Smooth muscle cell (in vitro differentiated cells): ENCODE data around the gene GFOD1. TPM values are rescaled to one million over a fixed set of nuclear protein-coding genes. Genes with fewer than 3 reads are reported as not detected.
"Not testable (repeated sequence)": the region's sequence is repeated elsewhere in the genome, so short reads cannot be mapped to it uniquely, and the experiment has no call there.

Experiments used
- DNase-seq: peaks from one replicate; lab custom pipeline; 2025; ENCODE audit not compliant: unreplicated experiment; lab: John Stamatoyannopoulos, UW
- H2AFZ ChIP-seq: fragments of 200-600 bp; sonication (generic); 2 replicates; pipeline ENCODE4 v1.6.0; 2016; ENCODE audit warnings: antibody characterized with exemption, low read depth, mild to moderate bottlenecking
- H3F3A ChIP-seq: fragments of 200-600 bp; sonication (generic); 2 replicates; pipeline ENCODE4 v1.6.0; 2017; ENCODE audit warnings: antibody characterized with exemption, low read depth
- H3K27ac ChIP-seq: fragments of 200-600 bp; sonication (generic); 2 replicates; pipeline ENCODE4 v1.5.1; 2016; ENCODE audit warnings: low read depth, mild to moderate bottlenecking
- H3K27me3 ChIP-seq: fragments of 200-600 bp; sonication (generic); 2 replicates; pipeline ENCODE4 v1.6.1; 2016; ENCODE audit warnings: low read depth, mild to moderate bottlenecking
- H3K36me3 ChIP-seq: fragments of 200-600 bp; sonication (generic); 2 replicates; pipeline ENCODE4 v1.5.1; 2016; ENCODE audit warnings: low read depth
- H3K4me1 ChIP-seq: fragments of 200-600 bp; sonication (generic); 2 replicates; pipeline ENCODE4 v1.5.1; 2016; ENCODE audit warnings: low read depth
- H3K4me2 ChIP-seq: fragments of 200-600 bp; sonication (generic); 2 replicates; pipeline ENCODE4 v1.6.0; 2016; ENCODE audit warnings: mild to moderate bottlenecking
- H3K4me3 ChIP-seq: fragments of 200-600 bp; sonication (generic); 2 replicates; pipeline ENCODE4 v1.5.1; 2016; ENCODE audit warnings: mild to moderate bottlenecking
- H3K79me2 ChIP-seq: fragments of 200-600 bp; sonication (generic); 2 replicates; pipeline ENCODE4 v1.6.0; 2016; ENCODE audit warnings: low read depth, mild to moderate bottlenecking
- H3K9ac ChIP-seq: fragments of 200-600 bp; sonication (generic); 2 replicates; pipeline ENCODE4 v1.6.0; 2016; ENCODE audit warnings: low read depth
- H3K9me3 ChIP-seq: fragments of 200-600 bp; sonication (generic); replicated peaks from 2 replicates; pipeline ENCODE4 v1.5.1; 2016; ENCODE audit warnings: low read depth
- H4K20me1 ChIP-seq: fragments of 200-600 bp; sonication (generic); 2 replicates; pipeline ENCODE4 v1.6.0; 2016; ENCODE audit warnings: low read depth
- CTCF ChIP-seq: fragments of 200-600 bp; sonication (generic); IDR thresholded peaks from 2 replicates; pipeline ENCODE4 v1.5.1; 2017; ENCODE audit warnings: borderline replicate concordance, mild to moderate bottlenecking, antibody characterized with exemption; ENCODE audit not compliant: insufficient read depth, poor library complexity, severe bottlenecking
- WGBS: methylation state at CpG from one replicate; pipeline ENCODE4 v1.1.7; 2016; ENCODE audit warnings: low lambda C conversion rate; 5-methylcytosine and 5-hydroxymethylcytosine counted together
- polyA plus RNA-seq: library from polyadenylated mRNA; unstranded; fragments of >200 nt; fragmentation: Nextera tagmentation; extraction: Ambion mirVana; gene quantifications from 2 replicates; pipeline ENCODE4 v1.2.1, GENCODE V29; 2016
- total RNA-seq: library from RNA; depleted of rRNA; stranded (reverse); fragments of >200 nt; gene quantifications from 2 replicates; pipeline ENCODE4 v1.2.3, GENCODE V29; 2014

GFOD1 gene
- total and polyA plus RNA-seq, 2 experiments from 2014 or later, result 9.6 to 14.0 TPM

GRCh38 chr6:13462458-13463327, 24.7 kb downstream of the GFOD1 start:
- Histone ChIP-seq H3K4me2 (peak overlapping the region; percentile 69), H3K79me2 (peaks cover 48% of the 10 kb centered on the region), H2AFZ (no peak overlapping the region), H3K9me3 (no peaks in the 10 kb centered on the region), H3K4me3 (no peak overlapping the region), H3K9ac (no peak overlapping the region), H3K36me3 (no peaks in the 10 kb centered on the region), H3K4me1 (peaks cover 19% of the 10 kb centered on the region), H3K27ac (no peak overlapping the region), H4K20me1 (peaks cover 4% of the 10 kb centered on the region), H3F3A (no peaks in the 10 kb centered on the region), H3K27me3 (no peaks in the 10 kb centered on the region)
- TF ChIP-seq CTCF, result no peak
- DNase-seq, result no peak
- 40% methylated on average over 12 of the region's 12 CpGs for WGBS

- Histone ChIP-seq H3F3A (no peaks in the 10 kb centered on the region), H3K79me2 (peaks cover 49% of the 10 kb centered on the region), H4K20me1 (peaks cover 4% of the 10 kb centered on the region), H3K9me3 (no peaks in the 10 kb centered on the region), H2AFZ (no peak overlapping the region), H3K27me3 (no peaks in the 10 kb centered on the region), H3K36me3 (no peaks in the 10 kb centered on the region), H3K4me2 (no peak overlapping the region), H3K4me3 (no peak overlapping the region), H3K27ac (no peak overlapping the region), H3K4me1 (peaks cover 19% of the 10 kb centered on the region), H3K9ac (no peak overlapping the region)
- no peak for DNase-seq
- WGBS, result 92% methylated on average over 6 of the region's 6 CpGs
- no peak for TF ChIP-seq CTCF
Measured at GRCh38 chr6:13461805-13462204, 25.6 kb downstream of the GFOD1 start.

- H3K4me2 ChIP-seq, result no peak overlapping the region
- peaks cover 19% of the 10 kb centered on the region for H3K4me1 ChIP-seq
- no peak overlapping the region for H2AFZ ChIP-seq
- peaks cover 4% of the 10 kb centered on the region for H4K20me1 ChIP-seq
- H3K27ac ChIP-seq, result no peak overlapping the region
- no peaks in the 10 kb centered on the region for H3K9me3 ChIP-seq
- no peaks in the 10 kb centered on the region for H3K36me3 ChIP-seq
- no peak for TF ChIP-seq CTCF
- H3F3A ChIP-seq, result no peaks in the 10 kb centered on the region
- no peak for DNase-seq
- no peak overlapping the region for H3K4me3 ChIP-seq
- WGBS, result 94% methylated on average over 4 of the region's 4 CpGs
- no peak overlapping the region for H3K9ac ChIP-seq
- no peaks in the 10 kb centered on the region for H3K27me3 ChIP-seq
- H3K79me2 ChIP-seq, result peaks cover 51% of the 10 kb centered on the region
Measured at GRCh38 chr6:13461307-13461706, 26.1 kb downstream of the GFOD1 start.

GRCh38 chr6:13460289-13460688, 27.1 kb downstream of the GFOD1 start:
- not testable (repeated sequence) for H3K4me2 ChIP-seq, H4K20me1 ChIP-seq, H3K27ac ChIP-seq, H3K9me3 ChIP-seq, H3K4me3 ChIP-seq, H3F3A ChIP-seq, H3K9ac ChIP-seq, DNase-seq, H3K36me3 ChIP-seq, H3K27me3 ChIP-seq, H2AFZ ChIP-seq
- 59% methylated on average over 2 of the region's 2 CpGs for WGBS
- Histone ChIP-seq H3K4me1 (peaks cover 19% of the 10 kb centered on the region), H3K79me2 (peaks cover 52% of the 10 kb centered on the region)
